DOHH2 (cell line): ENCODE measurements around the gene IL1RAP.

Experiments
- EZH2phosphoT487 ChIP-seq: fragments of 200-600 bp; sonication (generic); IDR thresholded peaks from 2 replicates; pipeline ENCODE4 v1.6.1; 2017; ENCODE audit warnings: borderline replicate concordance, mild to moderate bottlenecking, antibody characterized with exemption, low read length, moderate library complexity, mixed read lengths
- TF ChIP-seq, protein P1 (sequence below): fragments of 200-600 bp; sonication (generic); IDR thresholded peaks from one replicate; pipeline ENCODE4 v1.5.1; 2014; ENCODE audit warnings: antibody characterized with exemption, mild to moderate bottlenecking, low read depth, low read length; ENCODE audit not compliant: poor library complexity, severe bottlenecking

DNA sequence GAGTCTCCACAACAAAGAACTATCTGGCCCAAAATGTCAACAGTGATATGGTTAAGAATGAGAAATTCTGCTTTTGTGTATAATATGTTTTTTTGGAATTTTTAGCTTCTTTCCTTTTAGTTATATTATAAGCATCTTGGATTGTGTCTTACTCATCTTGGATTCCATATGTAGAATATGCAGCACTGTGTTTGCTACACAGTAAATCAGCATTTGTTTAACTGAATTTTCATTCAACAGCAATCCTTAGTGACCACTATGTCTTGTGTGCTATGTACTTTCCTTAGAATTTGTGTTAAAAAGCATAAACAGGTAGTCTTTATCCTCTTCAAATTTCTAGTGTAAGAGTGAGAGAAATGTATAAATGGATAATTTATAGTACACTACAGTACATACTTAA, 46.0 kb upstream of the IL1RAP start:
- TF ChIP-seq, protein P1, sequence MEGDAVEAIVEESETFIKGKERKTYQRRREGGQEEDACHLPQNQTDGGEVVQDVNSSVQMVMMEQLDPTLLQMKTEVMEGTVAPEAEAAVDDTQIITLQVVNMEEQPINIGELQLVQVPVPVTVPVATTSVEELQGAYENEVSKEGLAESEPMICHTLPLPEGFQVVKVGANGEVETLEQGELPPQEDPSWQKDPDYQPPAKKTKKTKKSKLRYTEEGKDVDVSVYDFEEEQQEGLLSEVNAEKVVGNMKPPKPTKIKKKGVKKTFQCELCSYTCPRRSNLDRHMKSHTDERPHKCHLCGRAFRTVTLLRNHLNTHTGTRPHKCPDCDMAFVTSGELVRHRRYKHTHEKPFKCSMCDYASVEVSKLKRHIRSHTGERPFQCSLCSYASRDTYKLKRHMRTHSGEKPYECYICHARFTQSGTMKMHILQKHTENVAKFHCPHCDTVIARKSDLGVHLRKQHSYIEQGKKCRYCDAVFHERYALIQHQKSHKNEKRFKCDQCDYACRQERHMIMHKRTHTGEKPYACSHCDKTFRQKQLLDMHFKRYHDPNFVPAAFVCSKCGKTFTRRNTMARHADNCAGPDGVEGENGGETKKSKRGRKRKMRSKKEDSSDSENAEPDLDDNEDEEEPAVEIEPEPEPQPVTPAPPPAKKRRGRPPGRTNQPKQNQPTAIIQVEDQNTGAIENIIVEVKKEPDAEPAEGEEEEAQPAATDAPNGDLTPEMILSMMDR, result no peak
- TF ChIP-seq EZH2phosphoT487, result no peak
